Activated CD8-positive, alpha-beta T cell treated with anti-CD3 and anti-CD28 coated beads for 36 hours (primary cell): Measurements from ENCODE around the gene CFAP20DC. TPM values are rescaled to one million over a fixed set of nuclear protein-coding genes. Genes with fewer than 3 reads are reported as not detected.

Source experiments
- ATAC-seq: fragments of 200-7000 bp; cut with Tn5 transposase; one replicate; pipeline ENCODE4 v1.10.0; 2021; ENCODE audit warnings: mild to moderate bottlenecking, moderate library complexity
- CTCF ChIA-PET: fragments of 350-600 bp; sonication (Branson Sonifier 250); formaldehyde crosslinking; loops from one replicate; lab custom pipeline; 2021; ENCODE audit warnings: antibody characterized with exemption; lab: Charles Lee
- POLR2A ChIA-PET: fragments of 350-600 bp; sonication (Branson Sonifier 250); formaldehyde crosslinking; loops from one replicate; lab custom pipeline; 2021; ENCODE audit warnings: antibody characterized with exemption; lab: Charles Lee
- DNase-seq: peaks from one replicate; pipeline ENCODE4 v3.0.0-alpha.2; 2020
- H3K27ac Mint-ChIP-seq: one replicate; pipeline ENCODE4 v1.8.0; 2021; ENCODE audit warnings: mild to moderate bottlenecking, mixed read lengths
- H3K27me3 Mint-ChIP-seq: one replicate; pipeline ENCODE4 v1.8.0; 2021; ENCODE audit warnings: mixed read lengths
- H3K36me3 Mint-ChIP-seq: one replicate; pipeline ENCODE4 v1.8.0; 2021; ENCODE audit warnings: low read depth, mixed read lengths
- H3K4me1 Mint-ChIP-seq: one replicate; pipeline ENCODE4 v1.8.0; 2021; ENCODE audit warnings: low read depth, mixed read lengths
- H3K4me3 Mint-ChIP-seq: one replicate; pipeline ENCODE4 v1.8.0; 2021; ENCODE audit warnings: mild to moderate bottlenecking, moderate library complexity, mixed read lengths
- H3K9me3 Mint-ChIP-seq: one replicate; pipeline ENCODE4 v1.8.0; 2021; ENCODE audit warnings: mixed read lengths
- CTCF ChIP-seq: fragments of 200-600 bp; IDR thresholded peaks from one replicate; pipeline ENCODE4 v1.8.0; 2022; ENCODE audit warnings: antibody characterized with exemption, mild to moderate bottlenecking
- intact Hi-C: fragments of 100-400 bp; cut with micrococcal nuclease; formaldehyde crosslinking; loops from one replicate; pipeline ENCODE4 v1.10.0; 2022
- total RNA-seq, 2 experiments: library from RNA; stranded (reverse); gene quantifications; one replicate each; pipeline ENCODE4 v1.2.3, GENCODE V29; 2021

CFAP20DC gene
- total RNA-seq, 2 experiments from 2014 or later, result 1.4 to 1.5 TPM

GRCh38 chr3:58748024-58748423 lies 301.8 kb downstream of the CFAP20DC start:
- H3K4me1 Mint-ChIP-seq, result no peaks in the 10 kb centered on the region
- H3K4me3 Mint-ChIP-seq, result no peak overlapping the region
- H3K36me3 Mint-ChIP-seq, result no peaks in the 10 kb centered on the region
- ChIA-PET CTCF (no interaction called here), POLR2A (no interaction called here)
- no peak for TF ChIP-seq CTCF
- no peaks in the 10 kb centered on the region for H3K9me3 Mint-ChIP-seq
- ATAC-seq (no peak), DNase-seq (no peak)
- peaks cover 11% of the 10 kb centered on the region for H3K27me3 Mint-ChIP-seq
- intact Hi-C loops, result no loop called here
- no peak overlapping the region for H3K27ac Mint-ChIP-seq

- ATAC-seq (no peak), DNase-seq (no peak)
- H3K36me3 Mint-ChIP-seq, result no peaks in the 10 kb centered on the region
- H3K9me3 Mint-ChIP-seq, result no peaks in the 10 kb centered on the region
- no peaks in the 10 kb centered on the region for H3K4me1 Mint-ChIP-seq
- no peak overlapping the region for H3K27ac Mint-ChIP-seq
- ChIA-PET CTCF (no interaction called here), POLR2A (no interaction called here)
- no peak overlapping the region for H3K4me3 Mint-ChIP-seq
- intact Hi-C loops, result no loop called here
- no peak for TF ChIP-seq CTCF
- H3K27me3 Mint-ChIP-seq, result peaks cover 11% of the 10 kb centered on the region
Observed at GRCh38 chr3:58746758-58747157, 303.1 kb downstream of the CFAP20DC start.

GRCh38 chr3:58743296-58743695 lies 306.5 kb downstream of the CFAP20DC start:
- DNase-seq, result no peak
- ChIA-PET CTCF (no interaction called here), POLR2A (no interaction called here)
- H3K9me3 Mint-ChIP-seq, result no peaks in the 10 kb centered on the region
- H3K27me3 Mint-ChIP-seq, result peaks cover 12% of the 10 kb centered on the region
- intact Hi-C loops, result no loop called here
- ATAC-seq, result no peak
- H3K4me1 Mint-ChIP-seq, result no peaks in the 10 kb centered on the region
- H3K36me3 Mint-ChIP-seq, result no peaks in the 10 kb centered on the region
- TF ChIP-seq CTCF, result no peak
- no peak overlapping the region for H3K27ac Mint-ChIP-seq
- no peak overlapping the region for H3K4me3 Mint-ChIP-seq

- no peak for ATAC-seq
- Mint-ChIP-seq H3K36me3 (no peaks in the 10 kb centered on the region), H3K9me3 (no peaks in the 10 kb centered on the region), H3K4me3 (no peak overlapping the region), H3K27me3 (peaks cover 10% of the 10 kb centered on the region), H3K27ac (no peak overlapping the region), H3K4me1 (no peaks in the 10 kb centered on the region)
- ChIA-PET CTCF (no interaction called here), POLR2A (no interaction called here)
- no peak for DNase-seq
- no peak for TF ChIP-seq CTCF
- intact Hi-C loops, result no loop called here
Observed at GRCh38 chr3:58742239-58742638, 307.6 kb downstream of the CFAP20DC start.

- Mint-ChIP-seq H3K27me3 (peaks cover 3% of the 10 kb centered on the region), H3K4me1 (no peaks in the 10 kb centered on the region), H3K36me3 (no peaks in the 10 kb centered on the region), H3K4me3 (no peak overlapping the region), H3K27ac (no peak overlapping the region), H3K9me3 (no peaks in the 10 kb centered on the region)
- ATAC-seq (no peak), DNase-seq (no peak)
- POLR2A ChIA-PET, result no interaction called here
- TF ChIP-seq CTCF, result no peak
- intact Hi-C loops, result no loop called here
- CTCF ChIA-PET, result no interaction called here
Observed at GRCh38 chr3:58737644-58738043, 312.2 kb downstream of the CFAP20DC start.
